22Rv1 (cell line): ENCODE data around the gene EFS.

ENCODE experiments used
- ZFX ChIP-seq: fragments of 450-650 bp; IDR thresholded peaks from 2 replicates; pipeline ENCODE4 v1.6.1; 2017; ENCODE audit warnings: antibody characterized with exemption, borderline replicate concordance
- TF ChIP-seq, protein P1 (sequence below): fragments of 450-650 bp; IDR thresholded peaks from 2 replicates; pipeline ENCODE4 v1.5.1; 2017; ENCODE audit warnings: mild to moderate bottlenecking

DNA sequence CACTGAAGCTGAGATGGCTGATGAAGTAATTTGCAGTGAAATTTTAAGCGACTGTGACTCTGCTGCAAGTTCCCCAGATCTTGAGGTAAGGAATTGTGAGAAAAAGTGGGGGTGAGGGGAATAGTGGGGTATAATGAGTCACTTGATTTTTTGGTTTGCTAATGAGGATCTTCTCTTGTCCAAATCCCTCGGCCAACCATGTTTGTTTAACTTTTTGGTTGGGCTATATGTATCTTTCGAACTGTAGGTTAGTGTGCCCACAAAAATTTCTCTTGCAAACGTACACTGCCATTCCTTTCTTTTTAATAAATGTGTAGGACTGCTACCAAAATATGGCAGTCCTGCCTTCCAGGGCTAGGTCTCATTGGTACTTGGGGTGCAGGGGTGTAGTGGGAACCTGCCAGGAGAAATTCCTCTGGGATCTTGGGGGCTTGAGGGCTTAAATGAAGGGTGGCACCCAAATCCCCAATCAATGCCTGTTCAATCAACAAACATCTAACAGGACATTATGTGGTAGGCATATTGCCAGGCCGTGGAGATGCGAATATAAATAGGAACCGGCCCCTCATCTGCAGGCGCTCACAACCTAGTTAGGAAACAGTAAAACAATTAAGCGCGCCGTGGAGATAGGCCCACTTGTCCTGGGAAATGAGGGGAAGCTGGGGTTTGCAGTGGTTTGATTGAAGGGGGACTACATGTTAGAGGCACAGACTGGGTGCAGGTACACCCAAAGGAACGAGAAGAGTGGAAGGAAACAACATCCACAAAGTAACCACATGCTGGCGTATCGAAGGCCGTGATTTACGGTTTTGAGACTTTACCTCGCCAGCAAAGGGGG, 45.0 kb downstream of the EFS start:
- TF ChIP-seq, protein P1, sequence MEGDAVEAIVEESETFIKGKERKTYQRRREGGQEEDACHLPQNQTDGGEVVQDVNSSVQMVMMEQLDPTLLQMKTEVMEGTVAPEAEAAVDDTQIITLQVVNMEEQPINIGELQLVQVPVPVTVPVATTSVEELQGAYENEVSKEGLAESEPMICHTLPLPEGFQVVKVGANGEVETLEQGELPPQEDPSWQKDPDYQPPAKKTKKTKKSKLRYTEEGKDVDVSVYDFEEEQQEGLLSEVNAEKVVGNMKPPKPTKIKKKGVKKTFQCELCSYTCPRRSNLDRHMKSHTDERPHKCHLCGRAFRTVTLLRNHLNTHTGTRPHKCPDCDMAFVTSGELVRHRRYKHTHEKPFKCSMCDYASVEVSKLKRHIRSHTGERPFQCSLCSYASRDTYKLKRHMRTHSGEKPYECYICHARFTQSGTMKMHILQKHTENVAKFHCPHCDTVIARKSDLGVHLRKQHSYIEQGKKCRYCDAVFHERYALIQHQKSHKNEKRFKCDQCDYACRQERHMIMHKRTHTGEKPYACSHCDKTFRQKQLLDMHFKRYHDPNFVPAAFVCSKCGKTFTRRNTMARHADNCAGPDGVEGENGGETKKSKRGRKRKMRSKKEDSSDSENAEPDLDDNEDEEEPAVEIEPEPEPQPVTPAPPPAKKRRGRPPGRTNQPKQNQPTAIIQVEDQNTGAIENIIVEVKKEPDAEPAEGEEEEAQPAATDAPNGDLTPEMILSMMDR = no peak
- no peak for TF ChIP-seq ZFX
